Upper lobe of right lung (tissue), 1 donor: ENCODE data around the gene H1-8. TPM values are rescaled to one million over a fixed set of nuclear protein-coding genes. Genes with fewer than 3 reads are reported as not detected.

ENCODE experiments used
- ATAC-seq: fragments of 200-7000 bp; cut with Tn5 transposase; one replicate; pipeline ENCODE4 v1.9.1; 2020; ENCODE audit warnings: mild to moderate bottlenecking, moderate library complexity
- DNase-seq: peaks from one replicate; pipeline ENCODE4 v3.0.0-alpha.2; 2020
- H3K27ac ChIP-seq: fragments of 200-600 bp; one replicate; pipeline ENCODE4 v1.8.0; 2022
- H3K27me3 ChIP-seq: fragments of 200-600 bp; one replicate; pipeline ENCODE4 v1.8.0; 2022; ENCODE audit warnings: mild to moderate bottlenecking
- H3K36me3 ChIP-seq: fragments of 200-600 bp; one replicate; pipeline ENCODE4 v1.8.0; 2022
- H3K4me1 ChIP-seq: fragments of 200-600 bp; one replicate; pipeline ENCODE4 v1.8.0; 2022
- H3K4me3 ChIP-seq: fragments of 200-600 bp; one replicate; pipeline ENCODE4 v1.8.0; 2022; ENCODE audit warnings: mild to moderate bottlenecking
- H3K9me3 ChIP-seq: fragments of 200-600 bp; one replicate; pipeline ENCODE4 v1.8.0; 2022
- intact Hi-C: fragments of 100-400 bp; cut with DNase I; formaldehyde crosslinking; loops from one replicate; pipeline ENCODE4 v1.11.0; 2022
- total RNA-seq: library from RNA; stranded (reverse); fragmentation: NEBNext Ultra II Directional; extraction: Animal tissue kit (Norgen Biotek cat#: 25700); gene quantifications from one replicate; pipeline ENCODE4 v1.2.1, GENCODE V29; 2021
- TF ChIP-seq, protein P1 (sequence below): fragments of 200-600 bp; IDR thresholded peaks from one replicate; pipeline ENCODE4 v1.8.0; 2022; ENCODE audit warnings: antibody characterized with exemption
- donor health status: DM: no; HTN: yes; CAD: no; lungs with severe emphysema.

The H1-8 gene
- total RNA-seq, 1 donor from 2014 or later = not detected

DNA sequence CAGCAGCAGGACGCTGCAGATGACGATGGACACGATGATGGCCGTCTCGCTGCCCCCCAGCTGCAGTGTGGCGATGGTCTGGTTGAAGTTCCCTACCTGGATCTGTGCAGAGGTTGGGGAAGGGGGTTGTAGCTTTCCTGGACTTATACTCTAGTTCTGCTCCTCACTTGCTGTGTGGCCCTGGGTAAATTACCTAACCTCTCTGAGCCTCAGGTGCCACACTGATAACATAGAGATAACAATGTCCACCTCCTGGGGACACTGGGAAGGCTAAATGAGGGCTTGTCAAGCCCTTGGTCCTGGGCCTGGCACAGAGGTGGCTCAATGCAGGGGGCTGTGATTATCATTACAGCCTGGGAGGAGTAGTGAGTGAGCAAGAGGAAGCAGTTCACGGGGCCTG is 26.9 kb downstream of the H1-8 start:
- no peak for ATAC-seq
- intact Hi-C loops = no loop called here
- Histone ChIP-seq H3K27me3 (no peaks in the 10 kb centered on the region), H3K9me3 (no peaks in the 10 kb centered on the region), H3K36me3 (peaks cover 100% of the 10 kb centered on the region), H3K27ac (no peak overlapping the region), H3K4me1 (peaks cover 27% of the 10 kb centered on the region), H3K4me3 (no peak overlapping the region)
- TF ChIP-seq, protein P1, sequence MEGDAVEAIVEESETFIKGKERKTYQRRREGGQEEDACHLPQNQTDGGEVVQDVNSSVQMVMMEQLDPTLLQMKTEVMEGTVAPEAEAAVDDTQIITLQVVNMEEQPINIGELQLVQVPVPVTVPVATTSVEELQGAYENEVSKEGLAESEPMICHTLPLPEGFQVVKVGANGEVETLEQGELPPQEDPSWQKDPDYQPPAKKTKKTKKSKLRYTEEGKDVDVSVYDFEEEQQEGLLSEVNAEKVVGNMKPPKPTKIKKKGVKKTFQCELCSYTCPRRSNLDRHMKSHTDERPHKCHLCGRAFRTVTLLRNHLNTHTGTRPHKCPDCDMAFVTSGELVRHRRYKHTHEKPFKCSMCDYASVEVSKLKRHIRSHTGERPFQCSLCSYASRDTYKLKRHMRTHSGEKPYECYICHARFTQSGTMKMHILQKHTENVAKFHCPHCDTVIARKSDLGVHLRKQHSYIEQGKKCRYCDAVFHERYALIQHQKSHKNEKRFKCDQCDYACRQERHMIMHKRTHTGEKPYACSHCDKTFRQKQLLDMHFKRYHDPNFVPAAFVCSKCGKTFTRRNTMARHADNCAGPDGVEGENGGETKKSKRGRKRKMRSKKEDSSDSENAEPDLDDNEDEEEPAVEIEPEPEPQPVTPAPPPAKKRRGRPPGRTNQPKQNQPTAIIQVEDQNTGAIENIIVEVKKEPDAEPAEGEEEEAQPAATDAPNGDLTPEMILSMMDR = no peak
- no peak for DNase-seq

DNA sequence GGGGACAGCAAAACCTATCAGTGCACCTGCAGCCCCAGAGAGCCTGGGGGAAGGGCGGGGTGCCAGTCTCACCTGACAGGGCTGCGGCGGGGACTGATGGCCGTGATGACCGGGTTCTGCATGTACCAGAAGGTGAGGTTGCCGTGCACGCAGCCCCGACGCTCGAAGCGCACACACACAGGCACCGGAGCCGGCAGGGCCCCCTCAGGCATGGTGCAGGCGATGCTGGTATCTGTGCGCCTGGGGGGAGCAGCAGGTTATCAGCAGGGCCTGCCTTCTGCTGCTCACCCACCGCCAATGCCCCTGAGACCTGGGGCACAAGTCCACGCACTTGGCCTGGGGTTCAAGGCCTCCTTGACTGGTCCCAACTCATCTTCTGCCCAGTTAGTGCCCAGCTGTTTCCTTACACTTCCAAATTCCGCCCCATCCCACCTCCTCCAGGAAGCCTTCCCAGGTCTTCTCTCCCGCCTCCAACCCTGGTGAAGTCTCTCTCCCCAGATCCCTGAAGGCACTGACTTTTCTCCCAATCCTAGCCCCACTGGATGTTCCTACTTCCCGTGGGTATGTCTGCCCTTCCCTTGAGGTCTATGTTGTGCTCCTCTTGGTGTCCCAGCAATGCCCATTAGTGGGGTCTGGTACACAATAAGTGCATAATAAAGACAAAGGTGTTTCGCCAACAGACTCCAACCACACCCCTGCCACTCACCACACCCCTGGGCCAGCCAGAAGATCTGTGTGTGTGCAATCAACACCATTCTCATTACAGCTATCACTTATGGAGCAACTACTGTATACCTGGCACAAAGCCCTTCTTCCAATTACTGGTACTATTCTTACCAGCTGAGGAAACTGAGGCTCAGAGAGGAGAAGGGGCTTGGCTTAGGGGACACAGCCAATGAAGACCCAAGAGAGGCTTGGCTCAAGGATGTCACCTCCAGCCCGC is 28.9 kb downstream of the H1-8 start:
- H3K27me3 ChIP-seq = no peaks in the 10 kb centered on the region
- H3K4me3 ChIP-seq = no peak overlapping the region
- peaks cover 23% of the 10 kb centered on the region for H3K4me1 ChIP-seq
- TF ChIP-seq, protein P1 = no peak
- DNase-seq = no peak
- no peak for ATAC-seq
- no peaks in the 10 kb centered on the region for H3K9me3 ChIP-seq
- H3K36me3 ChIP-seq = peaks cover 95% of the 10 kb centered on the region
- no peak overlapping the region for H3K27ac ChIP-seq
- intact Hi-C loops = no loop called here

DNA sequence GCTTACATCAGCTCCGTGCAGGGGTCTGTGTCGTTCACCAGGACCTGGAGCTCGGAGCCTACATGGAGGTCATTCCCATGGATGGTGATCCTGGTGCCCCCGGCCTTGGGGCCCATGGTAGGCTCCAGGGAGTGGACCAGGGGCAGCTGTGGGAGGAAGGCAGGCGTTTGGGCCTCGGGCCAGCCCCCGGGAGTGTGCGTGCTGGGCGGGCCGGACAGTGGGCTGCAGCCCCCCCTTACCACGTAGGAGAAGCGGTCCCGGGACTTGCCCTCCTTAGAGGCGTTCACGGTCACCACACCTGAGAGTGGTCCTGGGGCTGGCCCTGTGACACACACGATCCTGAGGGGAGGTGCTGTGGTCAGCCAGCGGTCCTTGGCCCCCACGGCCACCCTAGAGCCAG is 29.6 kb downstream of the H1-8 start:
- no peak for ATAC-seq
- Histone ChIP-seq H3K27ac (no peak overlapping the region), H3K4me1 (peaks cover 25% of the 10 kb centered on the region), H3K9me3 (no peaks in the 10 kb centered on the region), H3K4me3 (no peak overlapping the region), H3K36me3 (peaks cover 93% of the 10 kb centered on the region), H3K27me3 (no peaks in the 10 kb centered on the region)
- DNase-seq = no peak
- intact Hi-C loops = no loop called here
- TF ChIP-seq, protein P1 = no peak

DNA sequence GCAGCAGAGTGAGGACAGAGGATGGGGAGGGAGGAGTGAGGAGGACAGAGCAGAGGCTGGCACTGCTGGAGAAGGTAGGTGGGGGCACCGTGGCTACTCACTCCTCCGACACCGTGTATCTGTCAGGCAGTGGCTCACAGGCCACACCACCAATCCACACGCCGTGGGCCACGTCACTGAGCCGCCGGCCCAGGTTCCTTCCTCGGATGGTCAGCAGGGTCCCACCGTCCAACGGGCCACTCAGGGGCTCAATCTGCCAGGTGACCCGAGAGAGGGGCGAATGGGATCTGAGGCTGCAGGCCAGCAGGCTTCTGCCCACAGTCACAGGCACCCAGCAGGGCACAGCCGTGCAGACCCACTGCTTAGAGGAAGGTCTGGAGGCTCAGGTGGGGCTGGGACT is 30.5 kb downstream of the H1-8 start:
- TF ChIP-seq, protein P1 = no peak
- no peak for DNase-seq
- peaks cover 91% of the 10 kb centered on the region for H3K36me3 ChIP-seq

DNA sequence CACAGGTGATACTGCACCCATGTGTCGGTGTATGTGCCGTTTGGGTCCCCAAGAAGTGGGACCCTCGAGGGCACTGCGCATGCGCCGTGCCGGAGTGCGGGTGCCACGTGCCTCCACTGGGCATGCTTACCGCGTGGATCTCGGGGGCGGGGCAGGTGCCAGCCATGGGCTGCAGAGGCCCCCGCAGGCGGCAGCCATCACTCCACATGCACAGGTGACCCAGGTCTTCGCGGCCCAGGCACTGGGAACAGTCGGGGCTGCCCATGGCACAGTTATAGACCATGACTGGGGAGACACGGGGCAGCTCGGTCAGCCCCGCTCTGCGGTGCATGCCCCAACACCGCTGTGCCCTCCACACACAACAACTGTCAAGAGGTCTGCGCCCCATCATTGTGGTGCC is 31.2 kb downstream of the H1-8 start:
- ATAC-seq (no peak), DNase-seq (no peak)
- Histone ChIP-seq H3K4me3 (no peak overlapping the region), H3K36me3 (peaks cover 84% of the 10 kb centered on the region), H3K27me3 (no peaks in the 10 kb centered on the region), H3K4me1 (peaks cover 29% of the 10 kb centered on the region), H3K9me3 (no peaks in the 10 kb centered on the region), H3K27ac (no peak overlapping the region)
- intact Hi-C loops = no loop called here
- TF ChIP-seq, protein P1 = no peak

More for the DNA sequence above, 30.5 kb downstream of the H1-8 start:
- ATAC-seq = no peak
- intact Hi-C loops = no loop called here
- H3K9me3 ChIP-seq = no peaks in the 10 kb centered on the region
- peaks cover 25% of the 10 kb centered on the region for H3K4me1 ChIP-seq
- no peak overlapping the region for H3K4me3 ChIP-seq
- H3K27me3 ChIP-seq = no peaks in the 10 kb centered on the region
- no peak overlapping the region for H3K27ac ChIP-seq
